ENCODE measurements around the gene AIFM3. TPM values are rescaled to one million over a fixed set of nuclear protein-coding genes. Genes with fewer than 3 reads are reported as not detected.

Gene AIFM3
- total RNA-seq, 4 donors from 2014 or later, result 0.15 to 3.7 (median 2.0) TPM; not detected in 1

DNA sequence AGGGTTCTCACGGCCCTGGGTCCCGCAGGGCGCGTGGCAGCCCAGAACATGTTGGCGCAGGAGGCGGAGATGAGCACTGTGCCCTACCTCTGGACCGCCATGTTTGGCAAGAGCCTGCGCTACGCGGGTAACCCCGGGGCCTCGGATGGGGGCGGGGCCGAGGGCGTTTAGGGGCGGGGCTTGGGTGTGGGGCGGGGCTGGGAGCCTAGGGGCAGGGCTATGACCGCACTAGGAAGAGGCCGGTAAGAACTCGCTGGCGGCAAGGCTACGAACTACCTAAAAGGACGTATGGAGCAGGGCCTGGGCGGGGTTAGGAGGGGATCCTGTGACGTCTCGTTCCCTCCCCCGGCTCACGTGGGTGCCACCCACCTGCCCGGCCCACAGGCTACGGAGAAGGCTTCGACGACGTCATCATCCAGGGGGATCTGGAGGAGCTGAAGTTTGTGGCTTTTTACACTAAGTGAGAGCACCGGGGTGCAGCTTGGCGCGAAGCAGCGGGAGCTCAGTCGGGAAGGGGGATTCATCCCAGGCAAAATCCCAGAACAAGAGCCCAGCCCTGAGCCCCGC lies 12.3 kb downstream of the AIFM3 start:
- TF ChIP-seq, protein P1, sequence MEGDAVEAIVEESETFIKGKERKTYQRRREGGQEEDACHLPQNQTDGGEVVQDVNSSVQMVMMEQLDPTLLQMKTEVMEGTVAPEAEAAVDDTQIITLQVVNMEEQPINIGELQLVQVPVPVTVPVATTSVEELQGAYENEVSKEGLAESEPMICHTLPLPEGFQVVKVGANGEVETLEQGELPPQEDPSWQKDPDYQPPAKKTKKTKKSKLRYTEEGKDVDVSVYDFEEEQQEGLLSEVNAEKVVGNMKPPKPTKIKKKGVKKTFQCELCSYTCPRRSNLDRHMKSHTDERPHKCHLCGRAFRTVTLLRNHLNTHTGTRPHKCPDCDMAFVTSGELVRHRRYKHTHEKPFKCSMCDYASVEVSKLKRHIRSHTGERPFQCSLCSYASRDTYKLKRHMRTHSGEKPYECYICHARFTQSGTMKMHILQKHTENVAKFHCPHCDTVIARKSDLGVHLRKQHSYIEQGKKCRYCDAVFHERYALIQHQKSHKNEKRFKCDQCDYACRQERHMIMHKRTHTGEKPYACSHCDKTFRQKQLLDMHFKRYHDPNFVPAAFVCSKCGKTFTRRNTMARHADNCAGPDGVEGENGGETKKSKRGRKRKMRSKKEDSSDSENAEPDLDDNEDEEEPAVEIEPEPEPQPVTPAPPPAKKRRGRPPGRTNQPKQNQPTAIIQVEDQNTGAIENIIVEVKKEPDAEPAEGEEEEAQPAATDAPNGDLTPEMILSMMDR (IDR thresholded peaks at IDR 0.05), result no peak
- TF ChIP-seq POLR2A (IDR thresholded peaks at IDR 0.05), result no peak
- no peak overlapping the region for H3K4me3 ChIP-seq (ENCODE audit: low read depth, poor library complexity, severe bottlenecking)
- intact Hi-C loops (cut with DNase I; ENCODE audit: low total_unique reads), result no loop called here
- 13 to 15% methylated on average over 24 to 28 of the region's 39 CpGs for WGBS, 2 donors
- peak; percentile 69 to 92 for DNase-seq (ENCODE audit: low spot score in 2 of 2)

DNA sequence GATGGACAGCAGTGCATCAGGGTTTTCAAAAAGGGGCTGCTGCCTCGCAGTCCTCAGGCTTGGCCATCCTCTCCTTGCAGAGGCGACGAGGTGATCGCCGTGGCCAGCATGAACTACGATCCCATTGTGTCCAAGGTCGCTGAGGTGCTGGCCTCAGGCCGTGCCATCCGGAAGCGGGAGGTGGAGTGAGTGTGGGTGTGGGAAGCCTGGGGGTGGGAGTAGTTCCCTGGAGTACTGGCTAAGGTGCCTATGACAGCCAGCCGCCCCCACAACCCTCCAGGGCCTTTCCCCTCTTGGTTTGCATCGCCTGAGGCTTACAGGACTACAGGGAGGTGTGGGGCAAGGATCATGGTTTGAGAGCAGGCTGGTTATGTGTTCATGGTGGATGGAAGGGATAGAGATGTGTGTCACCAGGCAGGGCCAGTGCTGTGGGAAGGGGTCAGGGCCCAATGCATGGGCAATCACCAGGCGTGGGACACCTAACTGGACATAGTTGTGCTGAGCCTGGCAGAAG lies 12.9 kb downstream of the AIFM3 start:
- no peak for DNase-seq (ENCODE audit: low spot score in 2 of 2)
- H3K4me3 ChIP-seq (ENCODE audit: low read depth, poor library complexity, severe bottlenecking), result no peak overlapping the region
- 34 to 56% methylated on average over 5 to 12 of the region's 13 CpGs for WGBS, 2 donors
- TF ChIP-seq, protein P1 (IDR thresholded peaks at IDR 0.05), result no peak
- no peak for TF ChIP-seq POLR2A (IDR thresholded peaks at IDR 0.05)
- intact Hi-C loops (cut with DNase I; ENCODE audit: low total_unique reads), result no loop called here

DNA sequence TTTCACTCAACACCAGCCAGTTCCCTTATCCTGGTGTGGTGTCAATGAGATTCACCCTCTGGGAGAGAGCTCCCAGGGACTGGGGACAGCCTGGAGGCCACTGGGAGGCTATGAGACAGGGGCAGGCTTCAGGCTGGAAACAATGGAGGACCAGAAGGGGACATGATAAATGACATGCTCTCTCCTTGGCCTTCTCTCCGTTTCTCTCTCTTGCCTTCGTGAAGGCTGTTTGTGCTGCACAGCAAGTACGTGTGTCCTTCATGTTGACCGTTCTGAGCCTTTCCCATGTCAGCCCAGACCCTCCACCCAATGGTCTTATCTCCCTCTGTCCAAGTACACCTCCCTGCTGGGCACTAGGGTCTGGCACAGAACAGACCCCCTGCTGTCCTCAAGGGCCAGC lies 13.5 kb downstream of the AIFM3 start:
- DNase-seq (ENCODE audit: low spot score in 2 of 2), result no peak
- intact Hi-C loops (cut with DNase I; ENCODE audit: low total_unique reads), result no loop called here
- TF ChIP-seq POLR2A (IDR thresholded peaks at IDR 0.05), result no peak
- TF ChIP-seq, protein P1 (IDR thresholded peaks at IDR 0.05), result no peak
- WGBS, 2 donors, result 87 to 91% methylated on average over 4 of the region's 4 CpGs
- no peak overlapping the region for H3K4me3 ChIP-seq (ENCODE audit: low read depth, poor library complexity, severe bottlenecking)

DNA sequence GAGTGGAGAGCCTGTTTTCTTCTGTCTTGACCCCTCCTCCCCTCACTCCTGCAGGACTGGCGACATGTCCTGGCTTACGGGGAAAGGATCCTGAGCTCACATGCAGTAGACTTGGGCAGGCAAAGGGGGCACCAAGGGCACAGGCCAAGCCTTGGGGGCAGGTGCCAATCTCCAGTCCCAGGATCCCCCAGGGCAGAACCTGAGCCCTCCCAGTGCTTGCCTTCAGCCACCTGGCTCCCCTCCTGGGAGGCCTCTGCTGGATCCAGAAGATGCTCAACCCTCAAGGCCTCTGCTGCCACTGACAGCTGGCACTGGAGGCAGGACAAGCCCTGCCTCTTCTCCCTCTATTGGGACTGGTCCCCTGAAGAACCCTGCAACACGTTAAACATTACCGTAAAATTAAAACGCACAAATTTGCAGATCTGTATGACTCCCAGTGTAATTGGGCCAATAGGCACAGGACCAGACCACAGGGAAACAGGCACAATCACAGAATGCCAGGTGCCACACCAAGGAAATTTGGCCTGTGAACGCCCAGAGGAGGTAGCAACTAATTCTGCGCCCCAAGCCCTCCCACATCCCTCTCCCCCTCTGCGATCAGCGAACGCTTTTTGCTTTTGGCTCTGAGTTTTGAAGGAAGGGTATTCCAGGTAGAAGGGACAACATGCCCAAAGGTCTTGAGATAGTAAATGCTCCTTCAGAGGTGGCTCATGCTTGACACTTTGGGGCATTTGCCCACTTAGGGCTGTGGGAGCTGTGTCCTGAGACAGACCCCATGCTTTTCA lies 14.1 kb downstream of the AIFM3 start:
- H3K4me3 ChIP-seq (ENCODE audit: low read depth, poor library complexity, severe bottlenecking), result peak overlapping the region; percentile 68
- no peak for DNase-seq (ENCODE audit: low spot score in 2 of 2)
- intact Hi-C loops (cut with DNase I; ENCODE audit: low total_unique reads), result no loop called here
- 41 to 49% methylated on average over 10 of the region's 10 CpGs for WGBS, 2 donors
- TF ChIP-seq POLR2A (IDR thresholded peaks at IDR 0.05), result no peak
- TF ChIP-seq, protein P1 (IDR thresholded peaks at IDR 0.05), result no peak

DNA sequence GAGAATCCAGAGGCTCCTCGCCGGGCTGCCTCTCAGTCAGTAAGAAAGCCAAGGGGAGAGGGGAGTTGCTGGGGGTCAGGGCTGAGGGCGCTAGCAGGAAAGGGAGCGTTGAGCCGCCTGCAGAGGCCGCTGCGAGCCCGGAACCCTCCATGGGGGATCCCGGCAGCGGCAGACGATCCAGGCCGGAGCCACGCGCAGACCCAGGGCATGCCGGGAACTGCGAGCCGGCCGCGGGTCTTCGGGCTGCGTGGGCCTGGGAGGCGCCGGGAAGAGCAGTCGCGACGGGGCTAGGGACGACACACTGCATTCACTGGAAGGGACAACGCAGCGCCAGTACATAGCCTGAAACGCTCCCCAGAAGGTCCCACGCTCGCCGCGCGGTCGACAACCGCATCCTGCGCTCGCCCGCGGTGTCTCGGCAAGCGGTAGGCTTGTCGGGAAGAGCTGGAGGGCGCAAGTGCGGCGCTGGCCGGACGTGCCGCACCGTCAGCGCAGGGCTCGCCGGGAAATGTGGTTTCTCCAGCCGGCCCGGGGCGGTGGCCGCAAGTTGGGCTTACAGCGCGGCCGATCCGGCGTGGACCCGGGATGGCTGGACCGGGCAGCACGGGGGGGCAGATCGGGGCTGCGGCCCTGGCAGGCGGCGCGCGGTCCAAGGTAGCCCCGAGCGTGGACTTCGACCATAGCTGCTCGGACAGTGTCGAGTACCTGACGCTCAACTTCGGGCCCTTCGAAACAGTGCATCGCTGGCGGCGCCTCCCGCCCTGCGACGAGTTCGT lies 14.9 kb downstream of the AIFM3 start, which contains the start of gene LZTR1:
LZTR1 (plus strand) TSS at position 511 of the 776 bp plus-strand sequence; CDS start at position 586, 75 bp downstream.
- intact Hi-C loops (cut with DNase I; ENCODE audit: low total_unique reads), result no loop called here
- H3K4me3 ChIP-seq (ENCODE audit: low read depth, poor library complexity, severe bottlenecking), result peak within 1 kb of the TSS; percentile 68
- DNase-seq (ENCODE audit: low spot score in 2 of 2), result peak; percentile 59 to 95
- TF ChIP-seq, protein P1 (IDR thresholded peaks at IDR 0.05), result no peak
- peak in 1 of 2 donors; percentile 62 for TF ChIP-seq POLR2A (IDR thresholded peaks at IDR 0.05)
- 0% methylated on average over 58 to 76 of the region's 87 CpGs for WGBS, 2 donors

Measured in lower leg skin (tissue), 4 donors.